Right cardiac atrium (tissue), 5 donors: ENCODE measurements around the gene KLF13. TPM values are rescaled to one million over a fixed set of nuclear protein-coding genes. Genes with fewer than 3 reads are reported as not detected.

Experiments used
- ATAC-seq, 2 donors: fragments of 200-7000 bp; cut with Tn5 transposase; one replicate each; pipeline versions ENCODE4 v1.8.0 to v1.9.1; 2020; ENCODE audit warnings: moderate library complexity in 2 of 2, mild to moderate bottlenecking in 1 of 2
- DNase-seq, 3 donors: peaks; one replicate each; pipeline ENCODE4 v3.0.0-alpha.2; 2020
- H3K27ac ChIP-seq: one replicate; pipeline ENCODE4 v1.5.1; 2013; ENCODE audit warnings: mild to moderate bottlenecking, low read length, control low read depth, moderate library complexity
- H3K27me3 ChIP-seq: one replicate; pipeline ENCODE4 v1.6.1; 2013; ENCODE audit not compliant: control insufficient read depth, insufficient read depth
- H3K4me1 ChIP-seq: one replicate; pipeline ENCODE4 v1.6.1; 2013; ENCODE audit warnings: low read length; ENCODE audit not compliant: control insufficient read depth, insufficient read depth
- H3K4me3 ChIP-seq: one replicate; pipeline ENCODE4 v1.5.1; 2013; ENCODE audit warnings: low read length, control low read depth
- H3K9me3 ChIP-seq: one replicate; pipeline ENCODE4 v1.6.1; 2013; ENCODE audit warnings: low read length; ENCODE audit not compliant: control insufficient read depth
- WGBS: extraction: QIAGEN DNeasy Blood & Tissue Kit; methylation state at CpG from one replicate; pipeline ENCODE4 v1.1.7; 2013; 5-methylcytosine and 5-hydroxymethylcytosine counted together
- intact Hi-C, 4 donors: fragments of 100-400 bp; cut with DNase I; formaldehyde crosslinking; loops; one replicate each; pipeline versions ENCODE4 v1.11.0 to v1.14.0; 2022 to 2023
- polyA plus RNA-seq: library from polyadenylated mRNA; stranded (reverse); fragments of 200-250 nt; gene quantifications from one replicate; pipeline ENCODE4 v1.2.3, GENCODE V29; 2013
- total RNA-seq, 4 donors: library from RNA; stranded (reverse); fragmentation: NEBNext Ultra II Directional; extraction: Animal tissue kit (Norgen Biotek cat#: 25700); gene quantifications; one replicate each; pipeline ENCODE4 v1.2.1, GENCODE V29; 2021
- donor health status: healthy with polysubstance abuse.
- donor health status: DM: no; HTN: yes; CAD: no.
- donor health status: DM: no; HTN: no; CAD: no.
- donor health status: DM: no; HTN: yes; CAD: no; lungs with severe emphysema.
- donor health status: DM: yes; HTN: yes; CAD: no.

The KLF13 gene
- total and polyA plus RNA-seq, 5 donors = 42.3 to 108 (median 75.6) TPM

GRCh38 chr15:31367730-31368344 is 41.2 kb downstream of the KLF13 start:
- peak overlapping the region; percentile 98 for H3K27ac ChIP-seq
- WGBS = 44% methylated on average over 13 of the region's 13 CpGs
- peak in 2 of 3 donors; percentile 67 to 74 for DNase-seq
- no peaks in the 10 kb centered on the region for H3K9me3 ChIP-seq
- ATAC-seq = no peak
- no peaks in the 10 kb centered on the region for H3K27me3 ChIP-seq
- no peak overlapping the region for H3K4me3 ChIP-seq
- H3K4me1 ChIP-seq = peaks cover 39% of the 10 kb centered on the region
- intact Hi-C loops = loop anchor here in 2 of 4 donors (5.0 to 10.0 kb wide), 2 partner anchors 41 to 67 kb away; partner anchors contain the start of gene KLF13 (in 1 of the 2)

- no peaks in the 10 kb centered on the region for H3K9me3 ChIP-seq
- intact Hi-C loops = loop anchor here in 2 of 4 donors (5.0 to 10.0 kb wide), 2 partner anchors 42 to 65 kb away; partner anchors contain the start of gene KLF13 (in 1 of the 2)
- no peak for DNase-seq
- H3K27me3 ChIP-seq = no peaks in the 10 kb centered on the region
- no peak overlapping the region for H3K4me3 ChIP-seq
- WGBS = 98% methylated on average over 1 of the region's 1 CpG
- no peak for ATAC-seq
- peaks cover 40% of the 10 kb centered on the region for H3K4me1 ChIP-seq
- H3K27ac ChIP-seq = peak overlapping the region; percentile 7
Measured at GRCh38 chr15:31369727-31370126, 43.1 kb downstream of the KLF13 start.

GRCh38 chr15:31371520-31372240 is 45.0 kb downstream of the KLF13 start:
- DNase-seq (peak in 2 of 3 donors; percentile 64 to 68), ATAC-seq (no peak)
- Histone ChIP-seq H3K4me3 (no peak overlapping the region), H3K27ac (peak overlapping the region; percentile 8), H3K4me1 (peaks cover 38% of the 10 kb centered on the region), H3K9me3 (no peaks in the 10 kb centered on the region), H3K27me3 (no peaks in the 10 kb centered on the region)
- 96% methylated on average over 38 of the region's 38 CpGs for WGBS
- intact Hi-C loops = no loop called here

- Histone ChIP-seq H3K4me1 (peaks cover 30% of the 10 kb centered on the region), H3K27me3 (no peaks in the 10 kb centered on the region), H3K27ac (peak overlapping the region; percentile 69), H3K4me3 (no peak overlapping the region), H3K9me3 (no peaks in the 10 kb centered on the region)
- DNase-seq (peak; percentile 73 to 95 (median 94)), ATAC-seq (peak; percentile 83 to 90)
- intact Hi-C loops = no loop called here
- 45% methylated on average over 14 of the region's 14 CpGs for WGBS
Measured at GRCh38 chr15:31372635-31373091, 46.0 kb downstream of the KLF13 start.

GRCh38 chr15:31373096-31373865 is 46.6 kb downstream of the KLF13 start:
- peak overlapping the region; percentile 69 for H3K27ac ChIP-seq
- DNase-seq = no peak
- WGBS = 83% methylated on average over 23 of the region's 23 CpGs

GRCh38 chr15:31373970-31374369 is 47.3 kb downstream of the KLF13 start:
- DNase-seq = peak in 1 of 3 donors; percentile 63
- ATAC-seq = no peak
- intact Hi-C loops = no loop called here
- no peaks in the 10 kb centered on the region for H3K27me3 ChIP-seq
- no peak overlapping the region for H3K4me3 ChIP-seq
- 95% methylated on average over 9 of the region's 9 CpGs for WGBS
- H3K4me1 ChIP-seq = peaks cover 28% of the 10 kb centered on the region
- no peaks in the 10 kb centered on the region for H3K9me3 ChIP-seq
- peak overlapping the region; percentile 46 for H3K27ac ChIP-seq

More at GRCh38 chr15:31373096-31373865, 46.6 kb downstream of the KLF13 start:
- intact Hi-C loops = no loop called here
- no peaks in the 10 kb centered on the region for H3K27me3 ChIP-seq
- ATAC-seq = no peak
- H3K9me3 ChIP-seq = no peaks in the 10 kb centered on the region
- peaks cover 26% of the 10 kb centered on the region for H3K4me1 ChIP-seq
- no peak overlapping the region for H3K4me3 ChIP-seq

GRCh38 chr15:31374489-31374888 is 47.9 kb downstream of the KLF13 start:
- no peak for ATAC-seq
- H3K27ac ChIP-seq = peak overlapping the region; percentile 55
- H3K4me1 ChIP-seq = peaks cover 28% of the 10 kb centered on the region
- H3K4me3 ChIP-seq = no peak overlapping the region
- no peaks in the 10 kb centered on the region for H3K9me3 ChIP-seq
- 57% methylated on average over 8 of the region's 8 CpGs for WGBS
- H3K27me3 ChIP-seq = no peaks in the 10 kb centered on the region
- no peak for DNase-seq
- intact Hi-C loops = no loop called here

- no peak overlapping the region for H3K4me3 ChIP-seq
- H3K4me1 ChIP-seq = peaks cover 28% of the 10 kb centered on the region
- H3K27ac ChIP-seq = peak overlapping the region; percentile 57
- no peak for DNase-seq
- no peak for ATAC-seq
- no peaks in the 10 kb centered on the region for H3K27me3 ChIP-seq
- WGBS = 82% methylated on average over 12 of the region's 12 CpGs
- no peaks in the 10 kb centered on the region for H3K9me3 ChIP-seq
- intact Hi-C loops = no loop called here
Measured at GRCh38 chr15:31374986-31375385, 48.4 kb downstream of the KLF13 start.

GRCh38 chr15:31375772-31376171 is 49.1 kb downstream of the KLF13 start:
- Histone ChIP-seq H3K27me3 (no peaks in the 10 kb centered on the region), H3K4me1 (peaks cover 27% of the 10 kb centered on the region), H3K9me3 (no peaks in the 10 kb centered on the region), H3K4me3 (no peak overlapping the region), H3K27ac (no peak overlapping the region)
- 94% methylated on average over 8 of the region's 8 CpGs for WGBS
- intact Hi-C loops = no loop called here
- no peak for ATAC-seq
- DNase-seq = no peak

- no peak for DNase-seq
- ATAC-seq = no peak
- 89% methylated on average over 11 of the region's 11 CpGs for WGBS
Measured at GRCh38 chr15:31376511-31376910, 49.9 kb downstream of the KLF13 start.

More at GRCh38 chr15:31376511-31376910, 49.9 kb downstream of the KLF13 start:
- no peaks in the 10 kb centered on the region for H3K9me3 ChIP-seq
- peaks cover 27% of the 10 kb centered on the region for H3K4me1 ChIP-seq
- H3K27ac ChIP-seq = no peak overlapping the region
- no peaks in the 10 kb centered on the region for H3K27me3 ChIP-seq
- intact Hi-C loops = no loop called here
- H3K4me3 ChIP-seq = no peak overlapping the region
